ENCODE measurements around the gene TUBB1.

- TF ChIP-seq, protein P1, sequence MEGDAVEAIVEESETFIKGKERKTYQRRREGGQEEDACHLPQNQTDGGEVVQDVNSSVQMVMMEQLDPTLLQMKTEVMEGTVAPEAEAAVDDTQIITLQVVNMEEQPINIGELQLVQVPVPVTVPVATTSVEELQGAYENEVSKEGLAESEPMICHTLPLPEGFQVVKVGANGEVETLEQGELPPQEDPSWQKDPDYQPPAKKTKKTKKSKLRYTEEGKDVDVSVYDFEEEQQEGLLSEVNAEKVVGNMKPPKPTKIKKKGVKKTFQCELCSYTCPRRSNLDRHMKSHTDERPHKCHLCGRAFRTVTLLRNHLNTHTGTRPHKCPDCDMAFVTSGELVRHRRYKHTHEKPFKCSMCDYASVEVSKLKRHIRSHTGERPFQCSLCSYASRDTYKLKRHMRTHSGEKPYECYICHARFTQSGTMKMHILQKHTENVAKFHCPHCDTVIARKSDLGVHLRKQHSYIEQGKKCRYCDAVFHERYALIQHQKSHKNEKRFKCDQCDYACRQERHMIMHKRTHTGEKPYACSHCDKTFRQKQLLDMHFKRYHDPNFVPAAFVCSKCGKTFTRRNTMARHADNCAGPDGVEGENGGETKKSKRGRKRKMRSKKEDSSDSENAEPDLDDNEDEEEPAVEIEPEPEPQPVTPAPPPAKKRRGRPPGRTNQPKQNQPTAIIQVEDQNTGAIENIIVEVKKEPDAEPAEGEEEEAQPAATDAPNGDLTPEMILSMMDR (IDR thresholded peaks at IDR 0.05): no peak
- peak; percentile 51 for TF ChIP-seq POLR2A (IDR thresholded peaks at IDR 0.05)
Observed at GRCh38 chr20:59042151-59042795, 23.0 kb downstream of the TUBB1 start, which contains the start of gene PRELID3B.
